HepG2 (cell line): ENCODE data around the gene RAP1GAP2. TPM values are rescaled to one million over a fixed set of nuclear protein-coding genes. Genes with fewer than 3 reads are reported as not detected.

Experiments
- ATAC-seq: fragments of 200-7000 bp; cut with Tn5 transposase; 3 replicates; pipeline ENCODE4 v1.9.1; 2020; ENCODE audit warnings: mild to moderate bottlenecking, moderate library complexity
- BruUV-seq: library from RNA; stranded (reverse); fragments of 400-500 nt; replicated peaks from 2 replicates; lab custom pipeline; 2021; lab: Mats Ljungman, UMichigan
- CTCF ChIA-PET: fragments of 300-600 bp; formaldehyde crosslinking; extraction: SDS; loops from one replicate; lab custom pipeline; 2021; ENCODE audit warnings: low total read pairs, inconsistent platforms, low intra/inter-chr PET ratio; lab: Yijun Ruan, JAX
- POLR2A ChIA-PET: fragments of 350-600 bp; sonication (Branson Sonifier 250); formaldehyde crosslinking; loops from one replicate; lab custom pipeline; 2020; ENCODE audit warnings: antibody characterized with exemption, inconsistent platforms; lab: Yijun Ruan, JAX
- DNase-seq: peaks from one replicate; pipeline ENCODE4 v3.0.0-alpha.2; 2015; ENCODE audit warnings: low spot score
- FAIRE-seq: peaks from 3 replicates; lab custom pipeline; 2011; peaks lifted over from hg19 to GRCh38; lab: Jason Lieb, UNC
- H2AFZ ChIP-seq: one replicate; pipeline ENCODE4 v1.6.1; 2011; ENCODE audit warnings: low read length, inconsistent platforms
- H3K27ac ChIP-seq: fragments of 300-600 bp; 3 replicates; pipeline ENCODE4 v1.8.0; 2011; ENCODE audit warnings: mixed run types, mild to moderate bottlenecking, mixed read lengths, low read length, inconsistent platforms; ENCODE audit not compliant: insufficient read depth; ENCODE audit errors: extremely low read length
- H3K27me3 ChIP-seq, 2 experiments: fragments of 200-600 bp in 1 of 2; 2 replicates in 1 of 2; 3 replicates in 1 of 2; pipeline versions ENCODE4 v1.6.0 to v1.8.0; 2011; ENCODE audit warnings: low read length in 2 of 2, mild to moderate bottlenecking in 2 of 2, moderate library complexity in 2 of 2, inconsistent platforms in 1 of 2; ENCODE audit not compliant: insufficient read depth in 2 of 2, control insufficient read depth in 1 of 2
- H3K36me3 ChIP-seq, 2 experiments: fragments of 200-600 bp in 1 of 2; replicated peaks in 1 of 2; 2 replicates in 1 of 2; 3 replicates in 1 of 2; pipeline versions ENCODE4 v1.5.1 to v1.8.0; 2011; ENCODE audit warnings: low read length in 2 of 2, inconsistent platforms in 1 of 2; ENCODE audit not compliant: insufficient read depth in 2 of 2, control insufficient read depth in 1 of 2
- H3K4me1 ChIP-seq: 2 replicates; pipeline ENCODE4 v1.5.1; 2012; ENCODE audit warnings: low read length, inconsistent platforms; ENCODE audit not compliant: insufficient read depth
- H3K4me2 ChIP-seq: 2 replicates; pipeline ENCODE4 v1.6.0; 2011; ENCODE audit warnings: low read depth, low read length, inconsistent platforms
- H3K4me3 ChIP-seq, 3 experiments: fragments of 200-600 bp in 1 of 3; sonication (generic), shearing (Covaris generic) in 1 of 3; replicated peaks in 1 of 3; 2 replicates each; pipeline ENCODE4 v1.5.1; 2011 to 2016; ENCODE audit warnings: low read length in 3 of 3, inconsistent platforms in 2 of 3, low read depth in 2 of 3, mild to moderate bottlenecking in 2 of 3, control low read depth in 1 of 3, mixed read lengths in 1 of 3; ENCODE audit not compliant: insufficient read depth in 1 of 3
- H3K79me2 ChIP-seq: one replicate; pipeline ENCODE4 v1.6.1; 2011; ENCODE audit warnings: low read length, inconsistent platforms; ENCODE audit not compliant: insufficient read depth
- H3K9ac ChIP-seq: 2 replicates; pipeline ENCODE4 v1.6.0; 2011; ENCODE audit warnings: mild to moderate bottlenecking, low read depth, low read length, inconsistent platforms; ENCODE audit not compliant: insufficient read depth
- H3K9me3 ChIP-seq: 2 replicates; pipeline ENCODE4 v1.5.1; 2012; ENCODE audit warnings: mild to moderate bottlenecking, low read length
- H4K20me1 ChIP-seq: 2 replicates; pipeline ENCODE4 v1.6.0; 2011; ENCODE audit warnings: inconsistent platforms, mild to moderate bottlenecking, low read length, moderate library complexity; ENCODE audit not compliant: insufficient read depth
- FOXP4 ChIP-seq: sonication (generic); formaldehyde crosslinking; IDR thresholded peaks from 2 replicates; pipeline ENCODE4 v1.4.0; 2020; ENCODE audit warnings: missing genetic modification reagents
- SNAI1 ChIP-seq: sonication (generic); formaldehyde crosslinking; IDR thresholded peaks from 2 replicates; pipeline ENCODE4 v1.5.0; 2020; ENCODE audit warnings: mild to moderate bottlenecking, missing genetic modification reagents, borderline replicate concordance
- SNRNP70 ChIP-seq: fragments of 200-400 bp; formaldehyde crosslinking; IDR thresholded peaks from 2 replicates; pipeline ENCODE4 v1.6.1; 2017; ENCODE audit warnings: mild to moderate bottlenecking, low read depth, low read length, moderate library complexity
- ZBTB10 ChIP-seq: sonication (generic); formaldehyde crosslinking; IDR thresholded peaks from 2 replicates; pipeline ENCODE4 v1.4.0; 2020; ENCODE audit warnings: missing genetic modification reagents, borderline replicate concordance
- ZBTB43 ChIP-seq: sonication (generic); formaldehyde crosslinking; conservative IDR thresholded peaks from 2 replicates; pipeline ENCODE4 v1.4.0; 2020; ENCODE audit warnings: missing genetic modification reagents
- ZC3H4 ChIP-seq: sonication (generic); formaldehyde crosslinking; IDR thresholded peaks from 2 replicates; pipeline ENCODE4 v1.4.0; 2020; ENCODE audit warnings: missing genetic modification reagents, borderline replicate concordance
- ZGPAT ChIP-seq: IDR thresholded peaks from 2 replicates; pipeline ENCODE4 v1.6.1; 2016; ENCODE audit warnings: mild to moderate bottlenecking
- ZNF143 ChIP-seq: sonication (generic); formaldehyde crosslinking; IDR thresholded peaks from 2 replicates; pipeline ENCODE4 v1.4.0; 2020; ENCODE audit warnings: missing genetic modification reagents
- ZNF552 ChIP-seq: sonication (generic); formaldehyde crosslinking; IDR thresholded peaks from 2 replicates; pipeline ENCODE4 v1.9.0; 2022; ENCODE audit warnings: missing genetic modification reagents, mild to moderate bottlenecking, borderline replicate concordance
- ZNF576 ChIP-seq: sonication (generic); formaldehyde crosslinking; IDR thresholded peaks from 2 replicates; pipeline ENCODE4 v1.4.0; 2020; ENCODE audit warnings: mild to moderate bottlenecking, missing genetic modification reagents
- ZNF788 ChIP-seq: sonication (generic); formaldehyde crosslinking; IDR thresholded peaks from 2 replicates; pipeline ENCODE4 v1.5.0; 2020; ENCODE audit warnings: mild to moderate bottlenecking, missing genetic modification reagents, borderline replicate concordance
- ZNF790 ChIP-seq: sonication (generic); formaldehyde crosslinking; IDR thresholded peaks from 2 replicates; pipeline ENCODE4 v1.8.0; 2022; ENCODE audit warnings: missing genetic modification reagents, mild to moderate bottlenecking, borderline replicate concordance
- WGBS: methylation state at CpG from one replicate; pipeline ENCODE4 v1.1.6; 2017; ENCODE audit warnings: low lambda C conversion rate; 5-methylcytosine and 5-hydroxymethylcytosine counted together
- in situ Hi-C: cut with HindIII; loops from 2 replicates; pipeline ENCODE4 v1.10.0; 2017; ENCODE audit warnings: low pct_unique_long_range_greater_than_20kb; ENCODE audit not compliant: extremely low pct_ligation_motif_present
- intact Hi-C: fragments of 100-400 bp; cut with micrococcal nuclease; formaldehyde crosslinking; loops from one replicate; pipeline ENCODE4 v1.10.0; 2022; ENCODE audit not compliant: unreplicated experiment
- polyA plus RNA-seq, 8 experiments: library from polyadenylated mRNA; depleted of rRNA in 3 of 8; stranded (reverse) in 7 of 8; unstranded in 1 of 8; fragments of >200 nt; fragmentation: Illumina TruSeq in 4 of 8; extraction: Trizol in 4 of 8; gene quantifications; 2 replicates each; pipeline versions ENCODE4 v1.2.1 to v1.2.3, GENCODE V29; 2011 to 2016; ENCODE audit warnings: low read depth in 4 of 8, missing spikeins in 1 of 8, mixed read lengths in 1 of 8; ENCODE audit not compliant: insufficient read depth in 1 of 8
- total RNA-seq, 5 experiments: library from RNA; depleted of rRNA; stranded (reverse); fragments of >200 nt; fragmentation: Illumina TruSeq; extraction: Trizol; gene quantifications; 2 replicates each; pipeline ENCODE4 v1.2.3, GENCODE V29; 2016; ENCODE audit warnings: low read depth in 1 of 5

RAP1GAP2 gene
- total and polyA plus RNA-seq, 2 of the 13 experiments (the other 11 are each of a cell fraction or from before 2014, with no cell fraction given): 10.9 to 12.0 TPM

- H3K4me2 ChIP-seq: no peak overlapping the region
- peaks cover 15 to 38% of the 10 kb centered on the region in 2 experiments for H3K36me3 ChIP-seq
- no peaks in the 10 kb centered on the region for H3K4me1 ChIP-seq
- POLR2A ChIA-PET: no interaction called here
- no peak for FAIRE-seq
- H3K79me2 ChIP-seq: no peaks in the 10 kb centered on the region
- H3K27me3 ChIP-seq: no peaks in the 10 kb centered on the region
- in situ Hi-C loops: no loop called here
- 94% methylated on average over 2 of the region's 2 CpGs for WGBS
- BruUV-seq: no TSS peak
- H3K9ac ChIP-seq: no peak overlapping the region
- no peak overlapping the region for H2AFZ ChIP-seq
- no peaks in the 10 kb centered on the region for H4K20me1 ChIP-seq
- TF ChIP-seq ZGPAT (CRISPR knock-in tag) (no peak), SNRNP70 (no peak), ZC3H4 (CRISPR knock-in tag) (no peak), ZNF788 (CRISPR knock-in tag) (no peak), SNAI1 (CRISPR knock-in tag) (no peak), ZBTB10 (no peak), ZNF143 (CRISPR knock-in tag) (no peak), ZNF790 (CRISPR knock-in tag) (no peak), FOXP4 (CRISPR knock-in tag) (no peak), ZBTB43 (CRISPR knock-in tag) (no peak), ZNF552 (CRISPR knock-in tag) (no peak), ZNF576 (CRISPR knock-in tag) (no peak)
- intact Hi-C loops: no loop called here
- ATAC-seq: no peak
- no peak for DNase-seq
- H3K9me3 ChIP-seq: peaks cover 11% of the 10 kb centered on the region
- no peak overlapping the region for H3K4me3 ChIP-seq
- CTCF ChIA-PET: no interaction called here
- H3K27ac ChIP-seq: no peak overlapping the region
Observed at GRCh38 chr17:3024346-3024745, 228.1 kb downstream of the RAP1GAP2 start.
